NCI-H2227 (cell line): ENCODE data around the gene WDR93.
"Not testable (repeated sequence)": the region's sequence is repeated elsewhere in the genome, so short reads cannot be mapped to it uniquely, and the experiment has no call there.

Experiments
- DNase-seq: peaks from one replicate; lab custom pipeline; 2025; ENCODE audit not compliant: unreplicated experiment; lab: John Stamatoyannopoulos, UW

The WDR93 gene

DNA sequence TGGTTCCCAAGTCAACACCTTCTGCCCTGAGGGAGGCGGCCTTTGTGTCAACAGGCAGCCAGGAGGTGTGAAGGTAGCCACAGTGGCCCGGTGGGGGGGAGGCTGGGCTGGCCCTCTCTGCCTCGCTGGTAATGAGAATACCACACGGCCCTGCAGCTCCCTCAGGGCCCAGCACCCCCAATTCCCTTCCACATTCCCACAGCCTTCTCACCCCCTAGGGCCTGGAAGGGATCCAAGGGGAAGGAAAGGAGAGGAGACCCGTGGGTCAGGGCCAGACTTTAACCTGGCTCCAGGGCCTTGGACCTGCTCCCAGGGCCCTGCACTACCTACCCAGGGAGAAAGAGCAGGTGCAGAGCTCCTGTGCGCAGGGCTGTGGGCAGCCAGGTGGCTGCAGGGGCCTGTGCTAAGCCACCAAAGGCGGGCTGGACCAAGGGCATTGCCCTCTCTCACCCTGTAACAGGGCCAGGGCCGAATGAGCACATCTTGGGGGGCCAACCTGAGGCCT, 76.9 kb downstream of the WDR93 start:
- DNase-seq = no peak

DNA sequence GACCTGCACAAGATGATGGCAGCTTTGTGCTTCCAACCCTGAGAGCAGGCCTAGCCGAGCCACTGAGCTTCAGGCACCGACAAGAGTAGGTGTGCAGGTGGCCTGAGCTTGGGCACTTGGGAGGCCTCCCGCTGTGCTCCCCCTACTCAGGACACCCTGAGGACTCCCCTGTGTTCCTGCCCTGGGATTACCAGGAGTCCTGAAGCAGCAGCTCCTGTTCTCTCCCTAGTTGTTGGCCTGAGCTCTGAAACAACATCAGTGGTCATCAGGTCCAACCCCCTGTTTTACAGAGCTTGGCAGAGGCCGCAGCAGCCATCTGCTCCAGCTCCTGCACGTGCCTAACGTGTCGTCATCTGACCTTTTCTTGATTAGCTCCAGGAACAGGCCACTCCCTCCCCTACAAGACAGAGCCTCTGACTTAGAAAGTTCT, 77.5 kb downstream of the WDR93 start:
- DNase-seq = no peak

DNA sequence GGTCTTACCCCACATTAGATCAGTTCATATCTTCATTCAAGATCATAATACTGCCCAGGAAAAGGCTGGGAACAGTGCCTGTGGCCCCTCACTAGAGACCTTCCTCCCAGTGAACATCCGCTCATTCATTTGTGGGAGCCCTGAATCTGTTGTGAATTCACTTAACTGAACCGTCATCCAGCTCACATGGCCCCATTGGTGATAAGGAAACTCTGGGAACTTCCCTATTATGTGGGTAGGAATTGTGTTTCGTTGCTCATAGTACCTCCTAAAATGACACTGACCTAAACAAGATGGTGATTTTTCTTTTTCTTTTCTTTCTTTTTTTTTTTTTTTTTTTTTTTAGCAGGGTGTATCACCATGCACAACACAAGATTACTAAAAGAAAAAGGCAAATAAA, 78.8 kb downstream of the WDR93 start:
- DNase-seq = no peak

DNA sequence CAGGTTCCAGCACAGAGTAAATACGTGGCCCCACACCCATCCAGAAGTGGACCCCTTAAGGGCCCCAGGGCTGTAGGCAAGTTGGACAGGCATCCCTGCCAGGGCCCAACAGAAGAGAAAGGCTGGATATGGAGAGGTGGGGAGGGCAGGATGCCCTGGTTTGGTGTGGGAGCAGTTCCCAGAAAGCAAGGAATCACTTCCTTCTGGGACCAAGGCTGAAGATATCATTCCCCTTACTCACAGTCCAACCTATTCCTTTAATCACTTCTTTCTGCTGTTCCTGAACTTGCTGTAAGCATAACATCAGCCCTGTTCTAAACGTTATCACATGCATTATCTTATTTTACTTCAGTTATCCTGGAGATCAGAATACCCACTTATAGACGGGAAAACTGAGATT, 79.4 kb downstream of the WDR93 start:
- no peak for DNase-seq

DNA sequence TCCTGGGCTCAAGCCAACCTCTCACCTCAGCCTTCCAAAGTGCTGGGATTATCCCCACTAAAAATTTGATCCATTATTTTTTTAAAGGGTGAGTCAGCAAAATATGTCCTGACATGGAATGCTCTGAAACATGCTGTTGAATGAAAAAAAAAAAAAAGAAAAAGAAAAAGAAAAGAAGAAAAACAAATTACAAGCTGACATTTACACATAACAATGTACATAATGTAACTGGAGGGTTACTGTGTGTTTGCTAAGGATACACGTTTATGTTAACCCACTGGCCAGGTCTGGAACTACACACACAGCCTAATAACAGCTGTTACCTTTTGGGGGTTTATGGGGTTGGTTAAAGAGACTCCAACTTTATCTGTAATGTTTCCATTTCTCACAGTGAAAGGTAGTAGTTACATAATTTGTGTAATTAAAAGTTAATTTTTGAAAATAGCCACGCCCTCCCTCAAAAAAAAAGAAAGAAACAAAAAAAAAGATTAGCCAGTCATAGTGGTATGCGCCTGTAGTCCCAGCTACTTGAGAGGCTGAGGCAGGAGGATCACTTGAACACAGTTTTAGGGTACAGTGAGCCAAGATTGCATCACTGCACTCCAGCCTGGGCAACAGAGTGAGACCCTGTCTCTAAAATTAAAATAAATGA, 82.4 kb downstream of the WDR93 start:
- DNase-seq = no peak

DNA sequence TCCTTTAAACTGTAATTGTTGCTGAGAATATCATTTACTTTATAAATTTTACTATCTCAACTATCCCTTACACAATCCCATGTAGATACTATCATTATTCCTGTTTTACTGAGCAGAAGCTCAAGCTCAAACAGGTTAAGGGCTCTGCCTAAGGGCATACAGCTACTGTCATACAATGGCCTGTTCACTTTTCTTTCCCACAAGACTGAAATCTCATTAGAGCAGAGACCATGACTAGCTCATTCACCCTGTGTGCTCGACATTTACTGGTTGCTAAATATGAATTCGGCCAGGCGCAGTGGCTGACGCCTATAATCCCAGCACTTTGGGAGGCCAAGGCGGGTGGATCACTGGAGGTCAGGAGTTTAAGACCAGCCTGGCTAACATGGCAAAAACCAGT, 83.9 kb downstream of the WDR93 start:
- DNase-seq = no peak

DNA sequence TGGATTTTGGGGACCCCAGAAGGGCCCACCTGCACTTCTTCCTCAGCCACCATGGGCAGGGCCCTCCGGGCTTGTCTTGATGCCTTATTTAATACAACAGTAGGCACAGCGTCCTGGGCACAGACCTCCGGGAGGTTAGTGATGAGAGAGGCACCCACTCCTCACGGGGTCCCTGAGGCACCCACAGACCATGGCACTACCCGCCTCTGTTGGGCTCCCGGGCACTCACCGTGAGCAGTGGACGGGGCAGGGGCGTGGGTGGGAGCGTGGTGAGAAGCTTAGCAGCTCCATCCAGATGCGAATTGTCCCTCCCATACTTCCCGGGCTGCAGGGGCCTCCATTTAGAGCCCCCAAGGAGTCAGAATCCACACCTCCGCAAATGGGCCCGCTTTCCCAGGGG, 85.2 kb downstream of the WDR93 start:
- no peak for DNase-seq

DNA sequence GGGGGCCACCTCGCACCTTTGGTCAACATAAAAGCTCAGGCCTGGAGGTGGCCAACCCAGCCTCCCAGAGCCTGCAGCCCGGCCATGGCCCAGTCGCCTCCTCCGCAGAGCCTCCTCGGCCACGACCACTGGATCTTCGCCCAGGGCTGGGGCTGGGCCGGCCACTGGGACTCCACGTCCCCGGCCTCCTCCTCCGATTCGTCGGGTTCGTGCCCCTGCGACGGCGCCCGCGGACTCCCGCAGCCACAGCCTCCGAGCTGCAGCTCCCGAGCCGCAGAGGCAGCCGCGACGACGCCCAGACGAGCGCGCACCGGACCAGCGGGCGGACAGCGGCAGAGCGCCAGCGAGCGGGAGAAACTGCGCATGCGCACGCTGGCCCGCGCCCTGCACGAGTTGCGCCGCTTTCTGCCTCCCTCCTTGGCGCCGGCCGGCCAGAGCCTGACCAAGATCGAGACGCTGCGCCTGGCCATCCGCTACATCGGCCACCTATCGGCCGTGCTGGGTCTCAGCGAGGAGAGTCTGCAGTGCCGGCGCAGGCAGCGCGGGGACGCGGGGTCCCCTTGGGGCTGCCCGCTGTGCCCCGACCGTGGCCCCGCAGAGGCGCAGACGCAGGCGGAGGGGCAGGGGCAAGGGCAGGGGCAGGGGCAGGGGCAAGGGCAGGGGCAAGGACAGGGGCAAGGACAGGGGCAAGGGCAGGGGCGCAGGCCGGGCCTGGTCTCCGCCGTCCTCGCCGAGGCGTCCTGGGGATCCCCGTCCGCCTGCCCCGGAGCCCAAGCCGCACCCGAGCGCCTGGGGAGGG, 85.9 kb downstream of the WDR93 start, which contains the start of gene MESP2:
Gene MESP2 (plus strand): TSS at position 59 of the 799 bp plus-strand sequence. CDS start 26 bp downstream, at position 85.
- peak; percentile 81 for DNase-seq

DNA sequence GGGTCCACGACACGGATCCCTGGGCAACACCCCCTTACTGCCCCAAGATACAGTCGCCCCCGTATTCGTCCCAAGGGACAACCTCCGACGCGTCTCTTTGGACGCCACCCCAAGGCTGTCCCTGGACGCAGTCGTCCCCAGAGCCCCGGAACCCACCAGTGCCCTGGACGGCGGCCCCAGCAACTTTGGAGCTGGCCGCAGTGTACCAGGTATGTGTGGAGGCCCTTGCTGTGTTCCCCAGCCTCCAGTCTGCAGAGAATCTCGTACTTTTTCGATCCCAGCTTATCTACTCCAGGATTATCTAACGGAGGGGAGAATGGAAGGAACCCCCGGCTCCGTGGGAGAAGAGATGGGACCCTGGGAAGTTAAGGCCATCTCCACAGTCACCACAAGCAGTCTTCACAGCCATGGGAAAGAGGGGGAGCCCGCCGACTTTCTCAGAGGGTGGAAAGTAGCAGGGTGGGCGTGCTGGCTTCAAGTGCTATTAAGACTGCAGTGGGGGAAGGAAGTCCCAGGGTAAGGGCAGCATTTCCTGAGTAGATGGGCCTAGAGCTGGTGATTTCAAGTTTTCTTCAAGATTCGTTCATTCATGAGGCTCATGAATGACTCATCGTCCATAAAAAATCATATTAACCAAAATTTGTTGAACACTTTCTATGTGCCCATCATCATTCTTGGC, 86.6 kb downstream of the WDR93 start:
- no peak for DNase-seq

DNA sequence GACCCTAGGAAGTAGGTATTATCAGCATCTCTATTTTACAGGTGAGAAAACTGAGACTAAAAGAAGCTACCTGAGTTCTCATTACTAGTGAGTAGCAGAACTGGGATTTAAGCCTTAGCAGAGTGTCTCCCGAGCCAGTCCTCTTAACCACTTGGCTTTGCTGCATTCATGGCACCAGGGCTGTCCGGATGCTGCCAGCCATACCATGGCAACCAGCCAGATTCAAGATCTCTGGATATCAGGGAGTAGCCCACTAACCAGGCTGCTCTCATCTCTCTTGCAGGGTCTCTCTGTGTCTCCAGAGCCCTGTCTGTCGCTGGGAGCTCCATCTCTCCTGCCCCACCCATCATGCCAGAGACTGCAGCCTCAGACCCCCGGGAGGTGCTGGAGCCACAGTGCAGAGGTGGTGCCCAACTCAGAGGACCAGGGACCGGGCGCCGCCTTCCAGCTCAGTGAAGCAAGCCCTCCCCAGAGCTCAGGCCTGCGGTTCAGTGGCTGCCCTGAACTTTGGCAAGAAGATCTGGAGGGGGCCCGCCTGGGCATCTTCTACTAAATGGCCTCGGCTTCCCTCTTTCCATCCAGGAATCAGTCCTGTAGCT, 87.3 kb downstream of the WDR93 start:
- DNase-seq = no peak

DNA sequence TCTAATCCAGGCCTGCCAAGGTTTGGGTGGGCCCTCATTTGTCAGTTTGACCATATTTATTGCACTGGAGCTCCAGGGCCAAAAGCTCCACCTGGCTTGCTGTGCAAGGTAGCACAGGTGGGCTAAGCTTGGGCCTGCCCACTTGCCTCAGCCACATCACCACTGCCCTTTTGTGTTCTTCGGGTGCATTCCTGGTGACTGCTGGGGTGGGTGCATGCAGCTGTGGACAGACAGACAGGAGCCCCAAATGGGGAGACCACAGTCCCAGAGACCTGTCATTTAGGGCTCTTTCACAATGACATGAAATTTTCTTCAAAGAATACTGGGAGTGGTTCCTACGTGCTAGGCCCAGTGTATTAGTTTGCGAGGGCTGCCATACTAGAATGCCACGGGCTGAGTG, 88.2 kb downstream of the WDR93 start:
- DNase-seq = no peak

DNA sequence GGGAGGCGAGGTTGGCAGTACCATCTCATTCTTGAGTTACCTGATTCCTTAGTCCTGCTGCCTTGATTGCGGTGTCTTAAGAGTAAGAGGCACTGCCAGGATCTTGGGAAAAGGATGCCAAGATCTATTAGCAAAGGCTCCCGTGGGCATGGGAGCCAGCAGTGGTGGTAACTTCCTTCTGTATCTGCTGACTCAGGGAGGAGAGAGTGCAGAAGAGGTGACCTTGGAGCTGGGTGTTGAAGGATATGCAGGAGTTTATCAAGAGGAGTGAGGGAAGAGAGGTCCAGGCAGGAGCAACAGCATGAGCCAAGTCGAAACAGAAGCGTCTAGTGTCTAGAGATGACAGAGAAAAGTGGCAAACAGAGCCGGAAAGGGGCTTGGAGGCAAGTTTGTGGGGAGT, 90.0 kb downstream of the WDR93 start:
- no peak for DNase-seq

DNA sequence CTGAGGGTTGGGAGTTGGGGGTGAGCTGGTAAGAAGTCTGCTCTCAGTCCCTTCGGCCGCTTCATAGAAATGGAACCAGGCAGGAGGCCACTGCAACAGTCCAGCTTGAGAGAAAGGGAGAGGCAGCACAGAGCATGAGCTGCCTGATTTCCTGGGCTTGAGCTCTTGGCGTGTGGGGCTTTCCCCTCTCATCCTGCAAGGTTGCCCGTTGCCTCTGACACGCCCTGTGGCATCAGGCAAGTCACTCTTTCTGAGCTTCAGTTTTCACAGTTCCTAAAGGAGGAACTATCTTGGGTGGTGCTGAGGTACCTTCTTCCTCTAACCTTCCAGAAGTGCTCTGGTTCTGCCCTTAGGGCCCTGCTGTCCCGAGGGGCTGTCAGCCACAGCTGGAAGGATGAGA, 90.4 kb downstream of the WDR93 start:
- DNase-seq = no peak

DNA sequence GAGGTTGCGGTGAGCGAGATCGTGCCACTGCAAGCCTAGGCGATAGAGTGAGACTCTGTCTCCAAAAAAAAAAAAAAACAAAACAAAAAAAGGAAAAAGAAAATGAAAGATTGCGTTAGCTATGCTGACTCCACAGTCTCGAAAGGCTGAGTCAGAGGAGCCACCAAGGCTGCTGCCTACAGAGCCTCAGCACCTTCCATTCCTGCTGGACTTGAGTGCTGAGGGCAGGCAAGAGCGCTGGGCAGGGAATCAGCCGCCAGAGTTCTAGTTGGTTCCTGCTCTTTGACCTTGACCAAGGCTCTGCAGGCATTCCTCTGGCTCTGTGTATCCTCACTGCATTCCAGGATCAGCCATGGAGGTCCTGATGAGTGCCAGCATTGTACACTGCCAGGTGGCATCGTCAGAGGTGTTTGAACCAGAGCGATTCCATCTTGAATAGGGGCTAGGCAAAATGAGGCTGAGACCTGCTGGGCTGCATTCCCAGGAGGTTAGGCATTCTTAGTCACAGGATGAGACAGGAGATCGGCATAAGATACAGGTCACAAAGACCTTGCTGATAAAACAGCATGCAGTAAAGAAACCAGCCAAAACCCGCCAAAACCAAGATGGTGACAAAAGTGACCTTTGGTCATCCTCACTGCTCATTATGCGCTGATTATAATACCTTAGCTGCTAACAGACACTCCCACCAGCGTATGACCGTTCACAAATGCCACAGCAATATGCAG, 91.4 kb downstream of the WDR93 start:
- DNase-seq = no peak

DNA sequence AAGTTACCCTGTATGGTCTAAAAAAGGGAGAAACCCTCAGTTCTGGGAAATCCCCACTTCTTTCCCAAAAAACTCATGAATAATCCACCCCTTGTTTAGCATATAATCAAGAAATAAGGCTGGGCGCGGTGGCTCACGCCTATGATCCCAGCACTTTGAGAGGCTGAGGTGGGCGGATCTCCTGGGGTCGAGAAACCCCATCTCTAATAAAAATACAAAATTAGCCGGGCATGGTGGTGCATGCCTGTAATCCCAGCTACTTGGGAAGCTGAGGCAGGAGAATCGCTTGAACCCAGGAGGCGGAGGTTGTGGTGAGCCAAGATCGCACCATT, 92.0 kb downstream of the WDR93 start:
- not testable (repeated sequence) for DNase-seq

DNA sequence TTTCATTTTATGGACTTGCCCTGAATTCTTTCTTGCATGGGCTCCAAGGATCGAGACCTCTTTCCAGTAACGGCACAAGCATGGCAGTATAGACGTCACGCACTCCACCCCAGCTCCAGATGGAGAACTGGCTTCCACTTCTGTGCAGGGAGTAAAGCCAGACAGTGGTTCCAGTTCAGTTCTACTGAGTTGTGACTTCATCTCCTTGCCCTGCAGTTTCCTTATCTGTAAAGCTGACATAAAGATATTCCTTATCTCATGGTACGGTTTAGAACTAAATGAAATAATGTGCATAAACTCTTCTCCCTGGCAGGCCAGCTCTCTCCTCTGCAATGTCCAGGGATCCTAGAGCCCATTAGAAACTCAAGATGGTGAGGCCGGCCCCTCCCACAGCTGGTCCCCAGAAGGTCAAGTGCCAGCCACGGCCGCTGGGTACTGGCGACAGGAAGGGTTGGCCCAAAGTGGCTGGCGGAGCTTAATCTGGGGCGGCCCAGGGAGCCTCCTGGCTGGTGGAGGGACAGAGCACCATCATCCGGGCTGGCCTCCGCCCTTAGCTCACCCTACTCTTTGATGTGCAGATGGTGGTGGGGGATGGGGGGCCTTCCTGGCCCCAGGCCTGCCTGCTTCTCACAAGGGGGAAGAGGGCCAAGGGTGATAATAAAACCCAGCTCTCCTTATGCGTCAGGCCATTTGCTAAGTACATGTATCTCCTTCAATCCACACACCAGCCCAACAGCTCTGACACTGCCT, 92.7 kb downstream of the WDR93 start:
- DNase-seq = no peak

DNA sequence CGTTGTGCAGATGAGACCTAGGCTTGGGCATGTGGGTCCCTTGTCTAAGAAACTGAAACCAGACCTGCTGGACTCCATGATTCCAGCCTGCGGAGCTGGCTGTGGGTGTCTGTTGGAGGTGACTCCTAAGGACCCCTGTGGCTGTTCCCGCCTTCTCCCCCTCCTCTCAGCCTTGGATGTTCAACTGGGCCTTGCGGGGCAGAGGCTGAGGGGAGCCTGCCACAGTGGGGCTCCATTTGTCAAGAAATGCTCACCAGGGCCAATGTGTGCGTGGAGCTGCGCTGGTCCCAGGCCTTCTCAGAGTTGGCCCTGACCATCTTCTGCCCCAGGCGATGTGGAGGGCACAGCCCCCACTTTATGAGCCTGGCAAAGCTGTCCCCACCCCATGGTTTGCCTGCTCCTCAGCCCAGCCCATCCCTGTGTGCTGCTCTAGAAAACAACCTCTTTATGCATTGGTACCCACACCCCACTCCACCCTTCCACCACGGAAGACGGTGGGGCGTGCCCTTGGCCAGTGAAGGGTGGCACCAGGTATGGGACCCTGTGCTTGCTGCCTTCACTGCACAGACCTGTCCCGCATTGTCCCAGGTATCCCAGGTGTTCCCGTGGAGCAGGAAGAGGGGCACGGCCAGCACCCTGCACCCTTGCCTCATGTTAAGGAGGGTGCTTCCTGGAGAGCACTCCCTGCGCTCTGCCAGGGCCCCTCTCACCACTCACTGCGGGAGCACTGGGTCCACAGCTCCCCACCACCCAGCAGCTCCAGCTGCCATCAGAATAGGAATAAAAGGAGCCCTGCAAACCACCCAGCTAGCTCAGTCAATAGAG, 93.5 kb downstream of the WDR93 start:
- DNase-seq = no peak

DNA sequence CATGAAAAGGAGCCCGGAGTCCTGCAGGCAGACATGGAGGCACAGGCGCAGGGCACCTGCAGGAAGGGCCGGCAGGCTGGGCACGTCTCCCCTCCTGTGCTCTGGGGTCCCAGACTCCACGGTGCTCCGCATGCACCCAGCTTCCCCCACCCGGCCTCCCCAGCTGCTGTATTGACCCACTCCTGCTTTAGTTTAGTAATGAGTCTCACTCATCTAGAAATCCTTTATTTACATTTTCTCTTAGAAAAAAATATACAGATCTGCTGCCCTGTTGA, 94.0 kb downstream of the WDR93 start:
- DNase-seq = no peak

DNA sequence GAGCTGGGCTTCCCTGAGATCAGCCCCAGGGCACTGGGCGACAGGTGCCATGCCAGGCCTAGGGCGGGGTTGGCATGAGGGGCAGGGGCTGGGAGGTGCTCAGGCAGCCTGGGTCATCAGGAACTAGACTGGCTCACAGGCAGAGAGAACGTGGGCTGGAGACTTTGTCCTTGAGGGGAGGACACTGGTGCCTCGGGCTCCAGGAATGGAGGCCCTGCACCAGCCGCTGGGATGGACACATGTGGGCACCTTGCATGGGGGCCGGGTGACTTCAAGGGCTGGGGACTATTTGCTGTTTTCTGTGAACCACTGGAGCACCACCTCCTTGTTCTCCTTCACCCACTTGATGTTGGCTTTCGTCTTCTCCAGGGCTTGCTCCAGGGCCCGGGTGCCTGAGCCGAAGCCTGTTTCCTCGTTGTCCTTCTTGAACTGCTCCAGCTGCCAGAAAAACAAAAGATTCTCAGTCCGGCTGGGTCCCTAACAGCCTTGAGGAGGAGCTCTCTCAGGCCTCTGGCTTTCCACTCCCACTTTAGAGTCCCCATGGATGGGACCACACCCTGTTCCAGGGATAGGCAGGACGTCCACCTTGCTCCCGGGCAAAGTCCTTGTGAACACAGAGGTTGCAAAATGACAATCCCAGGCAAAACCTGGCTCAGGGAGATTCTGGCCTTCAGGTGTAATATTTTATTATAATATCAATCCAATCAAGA, 94.6 kb downstream of the WDR93 start:
- no peak for DNase-seq
